Mucosa of gallbladder (tissue), 1 donor: ENCODE measurements around the gene VPS16. TPM values are rescaled to one million over a fixed set of nuclear protein-coding genes. Genes with fewer than 3 reads are reported as not detected.
A peak's percentile ranks its signal among the peaks of the same experiment; 100 is the strongest.

Experiments used
- DNase-seq: peaks from one replicate; pipeline ENCODE4 v3.0.0-alpha.2; 2020; ENCODE audit warnings: low spot score
- total RNA-seq: library from RNA; stranded (reverse); gene quantifications from one replicate; pipeline ENCODE4 v1.2.1, GENCODE V29; 2021
- donor health status: DM: no; HTN: no; CAD: no.

Gene VPS16
- total RNA-seq: 43.2 TPM

GRCh38 chr20:2840138-2840966, at the start of gene VPS16, which contains the start of gene PCED1A:
Gene VPS16, plus strand, starts transcription at chr20:2840745. Its CDS starts 30 bp downstream, at chr20:2840775.
Gene PCED1A, minus strand, starts transcription at chr20:2840655. Its CDS starts 743 bp downstream, at chr20:2839912.
- DNase-seq: peak; percentile 86

GRCh38 chr20:2793471-2793870, 47.1 kb upstream of the VPS16 start:
- no peak for DNase-seq

- DNase-seq: no peak
Observed at GRCh38 chr20:2794202-2794748, 46.3 kb upstream of the VPS16 start.

GRCh38 chr20:2794866-2795447, 45.6 kb upstream of the VPS16 start:
- DNase-seq: no peak

- no peak for DNase-seq
Observed at GRCh38 chr20:2795451-2795850, 45.1 kb upstream of the VPS16 start.

- DNase-seq: no peak
Observed at GRCh38 chr20:2796011-2796660, 44.4 kb upstream of the VPS16 start.

GRCh38 chr20:2797136-2797983, 43.2 kb upstream of the VPS16 start:
- no peak for DNase-seq

GRCh38 chr20:2798095-2798805, 42.3 kb upstream of the VPS16 start:
- DNase-seq: no peak

- no peak for DNase-seq
Observed at GRCh38 chr20:2798814-2799213, 41.7 kb upstream of the VPS16 start.

- no peak for DNase-seq
Observed at GRCh38 chr20:2799271-2799670, 41.3 kb upstream of the VPS16 start.

GRCh38 chr20:2799688-2800520, 40.6 kb upstream of the VPS16 start:
- DNase-seq: no peak

GRCh38 chr20:2800521-2801285, 39.8 kb upstream of the VPS16 start, which contains the start of gene CPXM1:
Gene CPXM1, minus strand, starts transcription at chr20:2800627. Its CDS starts 55 bp downstream, at chr20:2800572.
- DNase-seq: no peak

GRCh38 chr20:2801286-2801728, 39.2 kb upstream of the VPS16 start:
- DNase-seq: no peak

GRCh38 chr20:2804041-2804828, 36.3 kb upstream of the VPS16 start:
- DNase-seq: no peak

- no peak for DNase-seq
Observed at GRCh38 chr20:2804852-2805688, 35.5 kb upstream of the VPS16 start.

- no peak for DNase-seq
Observed at GRCh38 chr20:2805689-2806350, 34.7 kb upstream of the VPS16 start.

- no peak for DNase-seq
Observed at GRCh38 chr20:2806351-2806701, 34.2 kb upstream of the VPS16 start.
